B cell (primary cell): Measurements from ENCODE around the gene HSPBAP1. TPM values are rescaled to one million over a fixed set of nuclear protein-coding genes. Genes with fewer than 3 reads are reported as not detected.

Experiments used
- ATAC-seq: fragments of 200-7000 bp; cut with Tn5 transposase; one replicate; pipeline ENCODE4 v1.10.0; 2021; ENCODE audit warnings: low read depth, mild to moderate bottlenecking, moderate number of reproducible peaks, moderate library complexity
- CTCF ChIA-PET: fragments of 350-600 bp; sonication (Branson Sonifier 250); formaldehyde crosslinking; loops from one replicate; lab custom pipeline; 2021; ENCODE audit warnings: antibody characterized with exemption, inconsistent platforms; lab: Charles Lee
- POLR2A ChIA-PET: fragments of 350-600 bp; sonication (Branson Sonifier 250); formaldehyde crosslinking; loops from one replicate; lab custom pipeline; 2021; ENCODE audit warnings: antibody characterized with exemption; lab: Charles Lee
- DNase-seq: peaks from one replicate; pipeline ENCODE4 v3.0.0; 2013
- H2AFZ ChIP-seq: 2 replicates; pipeline ENCODE4 v1.6.1; 2012; ENCODE audit warnings: mild to moderate bottlenecking, low read depth, low read length; ENCODE audit not compliant: insufficient read depth, poor library complexity, severe bottlenecking
- H3K27ac ChIP-seq, 2 donors: 1 replicate in 1 of 2; 2 replicates in 1 of 2; pipeline ENCODE4 v1.5.1; 2012 to 2013; ENCODE audit warnings: low read length in 2 of 2, mild to moderate bottlenecking in 2 of 2, moderate library complexity in 1 of 2
- H3K27me3 ChIP-seq, 4 experiments: fragments of 200-600 bp in 1 of 4; sonication (generic) in 1 of 4; replicated peaks in 1 of 4; 1 replicate in 2 of 4; 2 replicates in 2 of 4; pipeline versions ENCODE4 v1.6.1 to v1.7.0; 2013 to 2016; ENCODE audit warnings: low read length in 3 of 4, mild to moderate bottlenecking in 2 of 4, mixed read lengths in 1 of 4, moderate library complexity in 1 of 4; ENCODE audit not compliant: insufficient read depth in 4 of 4, control insufficient read depth in 3 of 4; ENCODE audit errors: control extremely low read depth in 1 of 4
- H3K36me3 ChIP-seq, 2 experiments: replicated peaks in 1 of 2; 1 replicate in 1 of 2; 2 replicates in 1 of 2; pipeline versions ENCODE4 v1.6.1 to v1.7.1; 2013; ENCODE audit warnings: low read length in 1 of 2; ENCODE audit not compliant: insufficient read depth in 2 of 2, control insufficient read depth in 1 of 2; ENCODE audit errors: control extremely low read depth in 1 of 2, extremely low read depth in 1 of 2
- H3K4me1 ChIP-seq, 2 donors: fragments of 200-600 bp in 1 of 2; sonication (generic) in 1 of 2; 1 replicate in 1 of 2; 2 replicates in 1 of 2; pipeline versions ENCODE4 v1.5.1 to v1.6.1; 2013 to 2017; ENCODE audit warnings: low read length in 2 of 2; ENCODE audit not compliant: control insufficient read depth in 2 of 2, insufficient read depth in 2 of 2
- H3K4me2 ChIP-seq: replicated peaks from 2 replicates; pipeline ENCODE3; 2012; ENCODE audit warnings: mild to moderate bottlenecking, low read depth, low read length; ENCODE audit not compliant: poor library complexity, severe bottlenecking
- H3K4me3 ChIP-seq, 5 experiments: fragments of 200-600 bp in 1 of 5; sonication (generic) in 1 of 5; 1 replicate in 3 of 5; 2 replicates in 2 of 5; pipeline versions ENCODE4 v1.5.1 to v1.7.0; 2011 to 2016; ENCODE audit warnings: low read length in 4 of 5, mild to moderate bottlenecking in 4 of 5, low read depth in 2 of 5, control low read depth in 1 of 5, moderate library complexity in 1 of 5; ENCODE audit not compliant: insufficient read depth in 1 of 5; ENCODE audit errors: control extremely low read depth in 1 of 5, extremely low read depth in 1 of 5
- H3K79me2 ChIP-seq: fragments of 200-600 bp; sonication (generic); one replicate; pipeline ENCODE4 v1.6.0; 2016; ENCODE audit warnings: low read length; ENCODE audit not compliant: control insufficient read depth, insufficient read depth
- H3K9ac ChIP-seq: fragments of 200-600 bp; sonication (generic); 2 replicates; pipeline ENCODE4 v1.6.1; 2017; ENCODE audit warnings: mild to moderate bottlenecking, low read length, moderate library complexity
- H3K9me3 ChIP-seq, 3 donors: one replicate each; pipeline versions ENCODE4 v1.6.1 to v1.7.1; 2013; ENCODE audit warnings: low read length in 2 of 3; ENCODE audit not compliant: control insufficient read depth in 2 of 3, insufficient read depth in 1 of 3; ENCODE audit errors: control extremely low read depth in 1 of 3
- H4K20me1 ChIP-seq: 2 replicates; pipeline ENCODE4 v1.6.0; 2012; ENCODE audit warnings: mild to moderate bottlenecking, low read length; ENCODE audit not compliant: insufficient read depth, control insufficient read depth, poor library complexity, severe bottlenecking
- H3K27ac Mint-ChIP-seq: one replicate; pipeline ENCODE4 v1.8.0; 2021; ENCODE audit warnings: mixed read lengths
- H3K27me3 Mint-ChIP-seq: one replicate; pipeline ENCODE4 v1.8.0; 2021; ENCODE audit warnings: mixed read lengths
- H3K4me1 Mint-ChIP-seq: one replicate; pipeline ENCODE4 v1.8.0; 2021; ENCODE audit warnings: mixed read lengths
- H3K4me3 Mint-ChIP-seq: one replicate; pipeline ENCODE4 v1.8.0; 2021; ENCODE audit warnings: mixed read lengths
- H3K9me3 Mint-ChIP-seq: one replicate; pipeline ENCODE4 v1.8.0; 2022; ENCODE audit warnings: mixed read lengths; ENCODE audit not compliant: insufficient read depth
- EZH2 ChIP-seq: IDR thresholded peaks from 2 replicates; pipeline ENCODE4 v1.6.1; 2012; ENCODE audit warnings: borderline replicate concordance, low read depth, mild to moderate bottlenecking, moderate library complexity, low read length; ENCODE audit not compliant: insufficient read depth, poor library complexity, severe bottlenecking
- whole genome bisulfite sequencing: methylation state at CpG from one replicate; pipeline ENCODE4 v1.1.5; 2013; ENCODE audit warnings: missing lambda C conversion rate; ENCODE audit not compliant: insufficient coverage; 5-methylcytosine and 5-hydroxymethylcytosine counted together
- intact Hi-C: fragments of 100-400 bp; cut with micrococcal nuclease; formaldehyde crosslinking; loops from one replicate; pipeline ENCODE4 v1.10.0; 2022
- polyA plus RNA-seq: library from polyadenylated mRNA; depleted of rRNA; stranded (reverse); fragments of >200 nt; gene quantifications from 2 replicates; pipeline ENCODE4 v1.2.3, GENCODE V29; 2012
- total RNA-seq, 2 donors: library from RNA; stranded (reverse); fragments of 120-200 nt in 1 of 2; gene quantifications; 1 replicate in 1 of 2; 2 replicates in 1 of 2; pipeline versions ENCODE4 v1.2.3 to v1.2.4, GENCODE V29; 2013 to 2022
- TF ChIP-seq, protein P1 (sequence below): fragments of 200-600 bp; IDR thresholded peaks from one replicate; pipeline ENCODE4 v1.8.0; 2022; ENCODE audit warnings: antibody characterized with exemption, mild to moderate bottlenecking

The HSPBAP1 gene
- total and polyA plus RNA-seq, 2 donors (not counting 1 experiment from before 2014, with no cell fraction given): 23.0 to 49.6 TPM

- H3K4me1 Mint-ChIP-seq: peaks cover 19% of the 10 kb centered on the region
- no peak overlapping the region for H3K27ac Mint-ChIP-seq
- 93% methylated on average over 1 of the region's 3 CpGs for WGBS
- ChIA-PET POLR2A (no interaction called here), CTCF (interaction anchor here (1.6 kb wide), 1 partner anchor 45 kb away, joined by 4 read pairs; no protein-coding TSS in a partner anchor)
- H4K20me1 ChIP-seq: peaks cover 5% of the 10 kb centered on the region
- no peak for DNase-seq
- TF ChIP-seq, protein P1, sequence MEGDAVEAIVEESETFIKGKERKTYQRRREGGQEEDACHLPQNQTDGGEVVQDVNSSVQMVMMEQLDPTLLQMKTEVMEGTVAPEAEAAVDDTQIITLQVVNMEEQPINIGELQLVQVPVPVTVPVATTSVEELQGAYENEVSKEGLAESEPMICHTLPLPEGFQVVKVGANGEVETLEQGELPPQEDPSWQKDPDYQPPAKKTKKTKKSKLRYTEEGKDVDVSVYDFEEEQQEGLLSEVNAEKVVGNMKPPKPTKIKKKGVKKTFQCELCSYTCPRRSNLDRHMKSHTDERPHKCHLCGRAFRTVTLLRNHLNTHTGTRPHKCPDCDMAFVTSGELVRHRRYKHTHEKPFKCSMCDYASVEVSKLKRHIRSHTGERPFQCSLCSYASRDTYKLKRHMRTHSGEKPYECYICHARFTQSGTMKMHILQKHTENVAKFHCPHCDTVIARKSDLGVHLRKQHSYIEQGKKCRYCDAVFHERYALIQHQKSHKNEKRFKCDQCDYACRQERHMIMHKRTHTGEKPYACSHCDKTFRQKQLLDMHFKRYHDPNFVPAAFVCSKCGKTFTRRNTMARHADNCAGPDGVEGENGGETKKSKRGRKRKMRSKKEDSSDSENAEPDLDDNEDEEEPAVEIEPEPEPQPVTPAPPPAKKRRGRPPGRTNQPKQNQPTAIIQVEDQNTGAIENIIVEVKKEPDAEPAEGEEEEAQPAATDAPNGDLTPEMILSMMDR: no peak
- TF ChIP-seq EZH2: no peak
- H3K4me3 ChIP-seq: no peak overlapping the region
- H3K9ac ChIP-seq: no peak overlapping the region
- no peaks in the 10 kb centered on the region for H3K9me3 Mint-ChIP-seq
- no peak overlapping the region for H3K4me2 ChIP-seq
- H3K27me3 Mint-ChIP-seq: no peaks in the 10 kb centered on the region
- H3K79me2 ChIP-seq: peaks cover 24% of the 10 kb centered on the region
- H3K27me3 ChIP-seq: no peaks in the 10 kb centered on the region
- intact Hi-C loops: no loop called here
- no peak for ATAC-seq
- H3K36me3 ChIP-seq: no peaks in the 10 kb centered on the region
- H3K4me3 Mint-ChIP-seq: no peak overlapping the region
- no peaks in the 10 kb centered on the region for H3K9me3 ChIP-seq
- no peak overlapping the region for H3K27ac ChIP-seq
- peaks cover 3 to 8% of the 10 kb centered on the region in 2 donors for H3K4me1 ChIP-seq
- H2AFZ ChIP-seq: no peak overlapping the region
Measured at GRCh38 chr3:122800706-122801237, 7.1 kb upstream of the HSPBAP1 start.

GRCh38 chr3:122800031-122800430, 6.4 kb upstream of the HSPBAP1 start:
- POLR2A ChIA-PET: no interaction called here
- no peaks in the 10 kb centered on the region for H3K9me3 Mint-ChIP-seq
- WGBS: no CpG with 5 or more reads among the region's 1 CpG

More at GRCh38 chr3:122800031-122800430, 6.4 kb upstream of the HSPBAP1 start:
- H3K4me3 Mint-ChIP-seq: no peak overlapping the region
- Histone ChIP-seq H3K4me2 (no peak overlapping the region), H3K79me2 (peaks cover 31% of the 10 kb centered on the region), H2AFZ (no peak overlapping the region), H3K27ac (no peak overlapping the region), H3K4me1 (peaks cover 8 to 13% of the 10 kb centered on the region in 2 donors), H3K27me3 (no peaks in the 10 kb centered on the region), H3K9ac (no peak overlapping the region), H3K9me3 (no peaks in the 10 kb centered on the region), H3K36me3 (no peaks in the 10 kb centered on the region), H3K4me3 (no peak overlapping the region), H4K20me1 (peaks cover 5% of the 10 kb centered on the region)
- ATAC-seq (no peak), DNase-seq (no peak)
- TF ChIP-seq, protein P1: no peak
- no peak for TF ChIP-seq EZH2
- no peak overlapping the region for H3K27ac Mint-ChIP-seq
- CTCF ChIA-PET: interaction anchor here (1.6 kb wide), 1 partner anchor 45 kb away, joined by 4 read pairs; no protein-coding TSS in a partner anchor
- H3K4me1 Mint-ChIP-seq: peaks cover 22% of the 10 kb centered on the region
- H3K27me3 Mint-ChIP-seq: no peaks in the 10 kb centered on the region
- intact Hi-C loops: no loop called here
